GM23248 (cell line): ENCODE results near the gene COL9A3. TPM values are rescaled to one million over a fixed set of nuclear protein-coding genes. Genes with fewer than 3 reads are reported as not detected.

Experiments used
- DNase-seq: peaks from one replicate; pipeline ENCODE4 v3.0.0-alpha.2; 2015
- H2AFZ ChIP-seq: fragments of 200-600 bp; sonication (generic); 2 replicates; pipeline ENCODE4 v1.6.1; 2016; ENCODE audit warnings: antibody characterized with exemption
- H3F3A ChIP-seq: fragments of 200-600 bp; sonication (generic); 2 replicates; pipeline ENCODE4 v1.6.1; 2016; ENCODE audit warnings: mild to moderate bottlenecking, antibody characterized with exemption, mixed run types; ENCODE audit not compliant: insufficient read depth
- H3K27ac ChIP-seq: fragments of 200-600 bp; sonication (generic); 2 replicates; pipeline ENCODE4 v1.5.1; 2016; ENCODE audit warnings: mild to moderate bottlenecking
- H3K27me3 ChIP-seq: fragments of 200-600 bp; sonication (generic); replicated peaks from 2 replicates; pipeline ENCODE4 v1.6.1; 2016; ENCODE audit warnings: mild to moderate bottlenecking; ENCODE audit not compliant: insufficient read depth
- H3K36me3 ChIP-seq: fragments of 200-600 bp; sonication (generic); 2 replicates; pipeline ENCODE4 v1.6.1; 2016; ENCODE audit warnings: low read depth, mild to moderate bottlenecking
- H3K4me1 ChIP-seq: fragments of 200-600 bp; sonication (generic); 2 replicates; pipeline ENCODE4 v1.6.1; 2016; ENCODE audit warnings: mild to moderate bottlenecking; ENCODE audit not compliant: insufficient read depth
- H3K4me2 ChIP-seq: fragments of 200-600 bp; sonication (generic); one replicate; pipeline ENCODE4 v1.6.1; 2016; ENCODE audit warnings: mild to moderate bottlenecking; ENCODE audit not compliant: unreplicated experiment
- H3K4me3 ChIP-seq: fragments of 200-600 bp; sonication (generic); 2 replicates; pipeline ENCODE4 v1.5.1; 2016; ENCODE audit warnings: mild to moderate bottlenecking
- H3K79me2 ChIP-seq: fragments of 200-600 bp; sonication (generic); 2 replicates; pipeline ENCODE4 v1.6.1; 2016; ENCODE audit warnings: mild to moderate bottlenecking; ENCODE audit not compliant: insufficient read depth
- H3K9ac ChIP-seq: fragments of 200-600 bp; sonication (generic); 2 replicates; pipeline ENCODE4 v1.6.1; 2016; ENCODE audit warnings: mild to moderate bottlenecking
- H3K9me2 ChIP-seq: fragments of 200-600 bp; sonication (generic); 2 replicates; pipeline ENCODE4 v1.6.1; 2016; ENCODE audit warnings: mixed run types, mild to moderate bottlenecking, moderate library complexity; ENCODE audit not compliant: insufficient read depth
- H3K9me3 ChIP-seq: fragments of 200-600 bp; sonication (generic); one replicate; pipeline ENCODE4 v1.6.1; 2017; ENCODE audit warnings: low read depth
- H4K20me1 ChIP-seq: fragments of 200-600 bp; sonication (generic); 2 replicates; pipeline ENCODE4 v1.6.0; 2016; ENCODE audit not compliant: insufficient read depth
- EZH2 ChIP-seq: fragments of 200-600 bp; sonication (generic); IDR thresholded peaks from 2 replicates; pipeline ENCODE4 v1.6.1; 2018; ENCODE audit warnings: antibody characterized with exemption, mild to moderate bottlenecking; ENCODE audit not compliant: insufficient read depth, poor library complexity, severe bottlenecking
- EZH2phosphoT487 ChIP-seq: fragments of 200-600 bp; sonication (generic); IDR thresholded peaks from 2 replicates; pipeline ENCODE4 v1.6.1; 2018; ENCODE audit warnings: antibody characterized with exemption, moderate library complexity, mild to moderate bottlenecking, low read depth; ENCODE audit not compliant: insufficient read depth
- WGBS, 2 experiments: methylation state at CpG; one replicate each; pipeline ENCODE4 v1.1.6; 2015 to 2017; ENCODE audit warnings: low lambda C conversion rate in 2 of 2, low coverage in 1 of 2; ENCODE audit errors: missing lambda C conversion rate in 2 of 2; 5-methylcytosine and 5-hydroxymethylcytosine counted together
- in situ Hi-C: fragments of 300-500 bp; cut with MboI; formaldehyde crosslinking; loops from 2 replicates; pipeline ENCODE4 v1.15.0; 2020
- polyA plus RNA-seq: library from polyadenylated mRNA; unstranded; fragments of >200 nt; fragmentation: Nextera tagmentation; extraction: Ambion mirVana; gene quantifications from 2 replicates; pipeline ENCODE4 v1.2.1, GENCODE V29; 2016
- small RNA-seq: library from RNA; depleted of rRNA; stranded (forward); fragments of <200 nt; gene quantifications from one replicate; pipeline ENCODE3, GENCODE V24; 2014; ENCODE audit warnings: low read depth, low replicate concordance
- total RNA-seq: library from RNA; depleted of rRNA; stranded (reverse); fragments of >200 nt; shearing (Covaris generic); gene quantifications from 2 replicates; pipeline ENCODE4 v1.2.3, GENCODE V29; 2014; rRNA removed

Gene COL9A3
- total and polyA plus RNA-seq, 2 experiments from 2014 or later, result 0.25 TPM; not detected in 1

DNA sequence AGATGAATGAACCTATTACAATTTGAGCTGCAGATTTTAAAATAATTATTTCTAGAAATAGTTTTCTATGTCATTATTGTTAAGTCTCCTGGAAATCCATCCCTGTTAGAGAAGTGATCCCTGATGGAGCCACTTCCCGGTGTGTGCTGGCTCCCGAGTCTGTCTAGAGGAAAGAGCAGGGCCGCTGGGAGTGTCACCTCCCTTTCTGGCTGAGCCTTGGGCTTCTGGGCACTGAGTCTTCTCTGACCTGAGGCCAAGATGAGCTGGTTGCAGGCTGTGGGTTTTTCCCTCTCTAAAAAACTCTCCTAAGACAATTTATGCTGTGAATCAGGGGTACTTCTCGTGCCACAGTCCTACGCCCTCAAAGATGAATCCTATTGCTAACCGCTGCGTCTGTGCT is 73.6 kb downstream of the COL9A3 start:
- H4K20me1 ChIP-seq, result peaks cover 3% of the 10 kb centered on the region; the same call in 1 of the 2 replicates
- H3K9me3 ChIP-seq, result no peaks in the 10 kb centered on the region
- no peak overlapping the region for H3K4me2 ChIP-seq
- no peak overlapping the region for H3K9ac ChIP-seq
- no peaks in the 10 kb centered on the region for H3K9me2 ChIP-seq
- H2AFZ ChIP-seq, result no peak overlapping the region
- no peak for DNase-seq
- in situ Hi-C loops, result no loop called here
- no peaks in the 10 kb centered on the region; the same call in 1 of the 2 replicates for H3K79me2 ChIP-seq
- H3K4me3 ChIP-seq, result no peak overlapping the region
- H3K27me3 ChIP-seq, result no peaks in the 10 kb centered on the region
- WGBS, 2 experiments, result 62 to 65% methylated on average over 7 of the region's 7 CpGs
- H3K4me1 ChIP-seq, result peaks cover 12% of the 10 kb centered on the region
- no peak for TF ChIP-seq EZH2
- TF ChIP-seq EZH2phosphoT487, result no peak
- peaks cover 24% of the 10 kb centered on the region; the same call in 1 of the 2 replicates for H3F3A ChIP-seq
- H3K36me3 ChIP-seq, result peaks cover 58% of the 10 kb centered on the region
- H3K27ac ChIP-seq, result no peak overlapping the region

Small RNA genes within 50 kb of the gene (small RNA-seq; reads per million reads assigned to genes)
- not detected for gene DPH3P1

Other genes with a start within 250 kb of the COL9A3 start
- gene SLCO4A1, start 174.5 kb upstream of the COL9A3 start, total RNA-seq, result 0.22 TPM in 1 of 2 replicates, not detected in the other
- gene SLCO4A1, start 174.5 kb upstream of the COL9A3 start, polyA plus RNA-seq, result 0.10 and 0.43 TPM in 2 replicates
- not detected in 2 replicates for gene NTSR1, start 108.2 kb upstream of the COL9A3 start, total RNA-seq
- gene NTSR1, start 108.2 kb upstream of the COL9A3 start, polyA plus RNA-seq, result not detected in 2 replicates
- 15.7 and 17.7 TPM in 2 replicates for gene MRGBP, start 20.6 kb upstream of the COL9A3 start, total RNA-seq
- gene MRGBP, start 20.6 kb upstream of the COL9A3 start, polyA plus RNA-seq, result 18.7 and 19.8 TPM in 2 replicates
- 42.4 and 52.2 TPM in 2 replicates for gene OGFR, start 12.2 kb upstream of the COL9A3 start, total RNA-seq
- 9.7 and 9.9 TPM in 2 replicates for gene OGFR, start 12.2 kb upstream of the COL9A3 start, polyA plus RNA-seq
- gene TCFL5, start 44.8 kb downstream of the COL9A3 start, total RNA-seq, result 17.5 and 18.5 TPM in 2 replicates
- 1.2 and 1.7 TPM in 2 replicates for gene TCFL5, start 44.8 kb downstream of the COL9A3 start, polyA plus RNA-seq
- 28.6 and 37.1 TPM in 2 replicates for gene DIDO1, start 109.5 kb downstream of the COL9A3 start, total RNA-seq
- 15.5 and 16.2 TPM in 2 replicates for gene DIDO1, start 109.5 kb downstream of the COL9A3 start, polyA plus RNA-seq
- 29.1 and 31.0 TPM in 2 replicates for gene GID8, start 121.1 kb downstream of the COL9A3 start, total RNA-seq
- gene GID8, start 121.1 kb downstream of the COL9A3 start, polyA plus RNA-seq, result 17.5 and 17.6 TPM in 2 replicates
- 11.1 and 19.5 TPM in 2 replicates for gene SLC17A9, start 135.7 kb downstream of the COL9A3 start, total RNA-seq
- gene SLC17A9, start 135.7 kb downstream of the COL9A3 start, polyA plus RNA-seq, result 17.7 and 23.2 TPM in 2 replicates
- not detected in 2 replicates for gene BHLHE23, start 189.9 kb downstream of the COL9A3 start, total RNA-seq
- gene BHLHE23, start 189.9 kb downstream of the COL9A3 start, polyA plus RNA-seq, result not detected in 2 replicates